ENCODE data around the gene LRRC8B.

Gene LRRC8B

DNA sequence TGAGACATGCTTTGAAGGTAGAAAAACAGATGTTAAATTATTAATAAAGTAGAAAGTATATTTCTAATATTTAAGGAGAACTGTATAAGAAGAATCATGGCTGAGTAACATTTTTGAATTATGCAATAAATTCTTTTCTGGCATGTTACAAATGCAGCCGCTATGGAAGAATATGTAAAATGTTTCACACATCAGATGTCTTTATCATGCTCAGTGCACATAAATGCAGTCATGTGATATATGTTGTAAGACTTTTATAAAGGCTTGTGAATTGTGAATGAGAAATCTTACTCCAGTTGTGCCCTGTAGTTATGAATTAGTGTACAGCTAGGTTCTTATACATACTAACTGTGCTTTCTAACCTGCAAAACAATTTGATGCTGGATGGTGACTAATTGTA, 53.5 kb downstream of the LRRC8B start:
- Histone ChIP-seq H3K4me1 (ENCODE audit: low read length) (peaks cover 18% of the 10 kb centered on the region), H3K79me2 (ENCODE audit: low read length) (no peaks in the 10 kb centered on the region), H3K9ac (ENCODE audit: low read length) (no peak overlapping the region), H3K4me3 (ENCODE audit: low read length) (no peak overlapping the region), H3K27ac (ENCODE audit: low read length) (no peak overlapping the region), H4K20me1 (ENCODE audit: insufficient read depth, low read length) (no peaks in the 10 kb centered on the region), H3K27me3 (ENCODE audit: low read depth, low read length) (no peaks in the 10 kb centered on the region), H2AFZ (ENCODE audit: low read depth, low read length) (no peak overlapping the region), H3K9me3 (ENCODE audit: insufficient read depth, low read length) (no peaks in the 10 kb centered on the region), H3K4me2 (ENCODE audit: low read length) (no peak overlapping the region), H3K36me3 (replicated peaks; ENCODE audit: low read depth, low read length) (peaks cover 10% of the 10 kb centered on the region)
- TF ChIP-seq, protein P1, sequence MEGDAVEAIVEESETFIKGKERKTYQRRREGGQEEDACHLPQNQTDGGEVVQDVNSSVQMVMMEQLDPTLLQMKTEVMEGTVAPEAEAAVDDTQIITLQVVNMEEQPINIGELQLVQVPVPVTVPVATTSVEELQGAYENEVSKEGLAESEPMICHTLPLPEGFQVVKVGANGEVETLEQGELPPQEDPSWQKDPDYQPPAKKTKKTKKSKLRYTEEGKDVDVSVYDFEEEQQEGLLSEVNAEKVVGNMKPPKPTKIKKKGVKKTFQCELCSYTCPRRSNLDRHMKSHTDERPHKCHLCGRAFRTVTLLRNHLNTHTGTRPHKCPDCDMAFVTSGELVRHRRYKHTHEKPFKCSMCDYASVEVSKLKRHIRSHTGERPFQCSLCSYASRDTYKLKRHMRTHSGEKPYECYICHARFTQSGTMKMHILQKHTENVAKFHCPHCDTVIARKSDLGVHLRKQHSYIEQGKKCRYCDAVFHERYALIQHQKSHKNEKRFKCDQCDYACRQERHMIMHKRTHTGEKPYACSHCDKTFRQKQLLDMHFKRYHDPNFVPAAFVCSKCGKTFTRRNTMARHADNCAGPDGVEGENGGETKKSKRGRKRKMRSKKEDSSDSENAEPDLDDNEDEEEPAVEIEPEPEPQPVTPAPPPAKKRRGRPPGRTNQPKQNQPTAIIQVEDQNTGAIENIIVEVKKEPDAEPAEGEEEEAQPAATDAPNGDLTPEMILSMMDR (IDR thresholded peaks at IDR 0.05; ENCODE audit: low read depth, low read length) = no peak
- no peak for TF ChIP-seq EZH2phosphoT487 (IDR thresholded peaks at IDR 0.05; ENCODE audit: low read depth)

DNA sequence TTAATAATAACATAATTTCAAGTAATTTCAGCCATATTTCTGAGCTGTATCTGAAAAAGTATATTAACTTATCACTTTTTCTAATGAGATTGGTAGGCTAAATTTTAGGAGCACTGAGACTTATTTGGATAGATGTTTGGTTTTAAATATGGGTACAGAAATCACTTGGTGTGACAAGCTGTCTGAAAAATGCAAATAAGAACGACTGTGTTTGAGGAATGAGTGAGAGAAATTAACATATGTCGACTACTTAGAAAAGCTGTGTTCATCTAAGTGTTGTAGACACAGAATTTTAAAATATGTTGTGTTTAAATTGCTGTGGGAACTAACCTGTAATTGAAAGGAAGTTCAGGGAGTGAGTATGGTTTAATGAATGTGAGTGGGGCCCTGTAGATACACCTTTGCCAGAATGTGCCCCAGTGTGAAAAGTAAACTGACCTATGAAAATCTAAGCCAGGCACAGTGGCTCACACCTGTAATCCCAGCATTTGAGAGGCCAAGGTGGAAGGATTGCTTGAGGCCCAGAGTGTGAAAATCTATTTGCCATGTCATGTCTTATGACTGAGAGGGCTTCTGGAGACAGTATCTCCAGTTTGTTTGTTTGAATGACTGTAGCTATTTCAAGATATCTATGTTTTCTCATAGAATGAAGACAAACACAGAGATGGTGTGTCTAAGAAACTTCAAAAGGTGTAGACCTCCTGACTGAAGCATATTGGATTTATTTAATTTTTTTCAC, 54.5 kb downstream of the LRRC8B start:
- Histone ChIP-seq H3K4me2 (ENCODE audit: low read length) (peak overlapping the region; percentile 59), H3K36me3 (replicated peaks; ENCODE audit: low read depth, low read length) (peaks cover 14% of the 10 kb centered on the region), H2AFZ (ENCODE audit: low read depth, low read length) (no peak overlapping the region), H3K9ac (ENCODE audit: low read length) (no peak overlapping the region), H3K4me1 (ENCODE audit: low read length) (peaks cover 18% of the 10 kb centered on the region), H3K79me2 (ENCODE audit: low read length) (no peaks in the 10 kb centered on the region), H4K20me1 (ENCODE audit: insufficient read depth, low read length) (no peaks in the 10 kb centered on the region), H3K27ac (ENCODE audit: low read length) (no peak overlapping the region), H3K4me3 (ENCODE audit: low read length) (peak overlapping the region; percentile 36), H3K27me3 (ENCODE audit: low read depth, low read length) (no peaks in the 10 kb centered on the region), H3K9me3 (ENCODE audit: insufficient read depth, low read length) (no peaks in the 10 kb centered on the region)
- TF ChIP-seq, protein P1 (IDR thresholded peaks at IDR 0.05; ENCODE audit: low read depth, low read length) = no peak
- TF ChIP-seq EZH2phosphoT487 (IDR thresholded peaks at IDR 0.05; ENCODE audit: low read depth) = no peak

DNA sequence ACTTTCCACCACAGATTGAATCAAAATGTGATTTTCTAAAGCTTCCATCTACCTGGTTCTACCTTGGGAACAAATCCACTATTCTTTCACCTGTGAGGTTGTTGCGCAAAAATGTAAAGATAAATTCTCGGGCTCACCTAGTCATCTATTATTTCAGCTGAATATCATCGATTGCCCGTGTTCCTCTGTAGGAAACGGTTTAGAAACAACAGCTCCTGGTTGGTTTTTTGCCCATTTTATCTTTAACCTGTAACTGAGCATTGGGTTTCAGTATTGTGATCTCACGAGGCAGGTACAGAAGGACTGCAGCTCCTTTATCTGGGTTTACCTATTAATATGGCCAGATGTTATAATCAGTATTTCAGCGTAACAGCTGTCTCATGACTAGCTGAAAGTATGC, 55.4 kb downstream of the LRRC8B start:
- Histone ChIP-seq H3K4me2 (ENCODE audit: low read length) (no peak overlapping the region), H2AFZ (ENCODE audit: low read depth, low read length) (no peak overlapping the region), H3K4me1 (ENCODE audit: low read length) (peaks cover 23% of the 10 kb centered on the region), H3K9ac (ENCODE audit: low read length) (no peak overlapping the region), H3K79me2 (ENCODE audit: low read length) (no peaks in the 10 kb centered on the region), H3K4me3 (ENCODE audit: low read length) (no peak overlapping the region), H3K9me3 (ENCODE audit: insufficient read depth, low read length) (no peaks in the 10 kb centered on the region), H4K20me1 (ENCODE audit: insufficient read depth, low read length) (no peaks in the 10 kb centered on the region), H3K27me3 (ENCODE audit: low read depth, low read length) (no peaks in the 10 kb centered on the region), H3K27ac (ENCODE audit: low read length) (no peak overlapping the region), H3K36me3 (replicated peaks; ENCODE audit: low read depth, low read length) (peaks cover 18% of the 10 kb centered on the region)
- TF ChIP-seq, protein P1 (IDR thresholded peaks at IDR 0.05; ENCODE audit: low read depth, low read length) = no peak
- no peak for TF ChIP-seq EZH2phosphoT487 (IDR thresholded peaks at IDR 0.05; ENCODE audit: low read depth)

DNA sequence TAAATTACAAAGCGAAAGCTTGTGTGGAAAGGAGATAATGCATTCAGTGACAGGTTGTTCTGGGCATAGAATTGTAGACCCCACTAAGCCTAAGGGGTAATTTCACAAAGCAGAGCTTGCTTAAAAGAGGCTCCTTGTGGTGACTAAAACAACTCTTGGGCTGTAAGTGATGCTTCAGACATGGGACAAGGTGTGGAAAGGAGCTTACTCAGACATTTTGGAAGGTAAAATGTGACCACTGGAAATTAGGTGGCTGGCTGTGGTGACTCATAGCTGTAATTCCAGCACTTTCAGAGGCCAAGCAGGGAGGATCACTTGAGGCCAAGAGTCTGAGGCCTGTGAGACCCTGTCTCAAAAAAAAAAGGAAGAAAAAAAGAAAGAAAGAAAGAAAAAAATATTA, 57.2 kb downstream of the LRRC8B start:
- Histone ChIP-seq H3K9ac (ENCODE audit: low read length) (no peak overlapping the region), H3K79me2 (ENCODE audit: low read length) (no peaks in the 10 kb centered on the region), H3K9me3 (ENCODE audit: insufficient read depth, low read length) (no peaks in the 10 kb centered on the region), H3K27ac (ENCODE audit: low read length) (no peak overlapping the region), H3K4me3 (ENCODE audit: low read length) (no peak overlapping the region), H3K4me2 (ENCODE audit: low read length) (no peak overlapping the region), H4K20me1 (ENCODE audit: insufficient read depth, low read length) (no peaks in the 10 kb centered on the region), H3K27me3 (ENCODE audit: low read depth, low read length) (no peaks in the 10 kb centered on the region), H2AFZ (ENCODE audit: low read depth, low read length) (no peak overlapping the region), H3K36me3 (replicated peaks; ENCODE audit: low read depth, low read length) (peaks cover 16% of the 10 kb centered on the region), H3K4me1 (ENCODE audit: low read length) (peaks cover 27% of the 10 kb centered on the region)
- TF ChIP-seq, protein P1 (IDR thresholded peaks at IDR 0.05; ENCODE audit: low read depth, low read length) = no peak
- no peak for TF ChIP-seq EZH2phosphoT487 (IDR thresholded peaks at IDR 0.05; ENCODE audit: low read depth)
